SK-N-MC (cell line): Measurements from ENCODE around the gene HTRA1.

ENCODE experiments used
- EZH2 ChIP-seq: fragments of 200-600 bp; sonication (generic); IDR thresholded peaks from one replicate; pipeline ENCODE4 v1.6.1; 2017; ENCODE audit warnings: antibody characterized with exemption
- FOXP2 ChIP-seq: optimal IDR thresholded peaks from 2 replicates; pipeline ENCODE3; 2011; ENCODE audit warnings: mild to moderate bottlenecking, moderate library complexity; ENCODE audit not compliant: insufficient read depth; ENCODE audit errors: extremely low read length, control extremely low read depth
- POLR2AphosphoS5 ChIP-seq: IDR thresholded peaks from 2 replicates; pipeline ENCODE4 v1.6.1; 2012; ENCODE audit warnings: mild to moderate bottlenecking, low read depth, low read length, borderline replicate concordance

- TF ChIP-seq POLR2AphosphoS5 (no peak), EZH2 (no peak), FOXP2 (no peak)
Observed at GRCh38 chr10:122560279-122560804, 99.0 kb downstream of the HTRA1 start, which contains the start of gene DMBT1.
